AG20443 (cell line): ENCODE measurements around the gene TSC22D3.

Experiments used
- DNase-seq: peaks from one replicate; pipeline ENCODE4 v3.0.0; 2012; ENCODE audit warnings: low spot score, mixed read lengths

TSC22D3 gene

GRCh38 chrX:107760304-107761077, 15.1 kb downstream of the TSC22D3 start:
- DNase-seq, result no peak

DNA sequence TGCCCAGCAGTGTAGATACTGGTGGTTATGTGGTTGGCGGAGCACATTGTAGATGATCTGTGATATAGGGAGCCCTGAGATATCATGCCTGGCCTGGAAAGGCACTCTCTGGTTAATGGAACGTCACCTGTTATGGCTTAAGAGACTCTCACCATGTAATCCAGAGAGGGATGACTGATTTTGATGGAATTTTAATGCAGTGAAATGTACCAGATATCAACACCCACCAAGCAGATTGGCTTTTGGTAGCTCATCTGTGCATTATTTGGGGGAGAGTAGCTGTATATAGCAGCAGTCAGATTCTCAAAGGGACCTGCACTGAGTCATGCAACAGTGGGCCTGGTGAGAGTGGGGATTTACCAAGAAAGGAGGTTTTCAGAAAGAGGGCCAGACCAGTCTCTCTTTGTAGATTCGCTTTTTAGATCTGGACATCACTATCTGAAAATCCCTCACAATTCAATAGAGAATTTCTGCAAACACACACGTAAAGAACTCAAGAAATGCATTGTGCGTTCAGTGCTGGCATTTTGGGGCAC, 17.3 kb downstream of the TSC22D3 start:
- DNase-seq, result no peak

DNA sequence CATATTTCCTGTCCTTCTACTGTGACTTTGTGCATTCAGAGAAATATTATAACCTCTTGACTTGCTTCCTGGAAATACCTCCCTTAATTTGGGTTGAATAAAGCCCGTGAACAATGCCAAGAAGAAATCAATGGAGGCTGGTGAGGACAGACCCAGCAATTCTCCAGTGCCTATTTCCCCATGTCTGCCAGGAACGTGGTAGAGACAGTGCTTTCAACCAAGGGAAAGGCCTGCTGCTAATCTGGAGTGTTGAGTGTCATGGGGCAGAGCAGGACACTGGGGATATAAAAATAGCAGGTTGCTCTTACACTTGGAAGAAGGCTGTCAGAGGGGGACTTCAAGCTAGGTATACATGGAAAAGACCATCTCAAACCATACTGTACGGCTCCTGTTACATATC, 19.9 kb downstream of the TSC22D3 start:
- no peak for DNase-seq

DNA sequence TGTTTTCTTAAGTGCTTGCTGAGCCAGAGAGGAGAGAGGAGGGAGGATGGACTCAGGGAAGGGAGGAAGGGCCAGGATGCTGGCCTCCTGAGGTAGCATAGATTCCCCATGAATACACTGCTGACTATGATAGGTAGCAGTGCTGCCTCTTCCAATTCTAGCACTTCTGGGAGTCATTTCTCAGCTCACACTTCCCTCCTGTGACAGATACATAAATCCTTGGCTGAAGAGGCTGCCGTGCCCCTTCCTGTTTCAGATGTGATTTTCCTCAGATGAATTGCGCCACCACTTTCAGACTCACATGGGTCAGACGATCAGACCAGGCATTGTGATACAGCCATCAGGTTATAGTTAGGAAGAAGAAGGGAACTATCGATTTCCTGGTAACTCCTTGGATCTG, 22.4 kb downstream of the TSC22D3 start:
- no peak for DNase-seq

DNA sequence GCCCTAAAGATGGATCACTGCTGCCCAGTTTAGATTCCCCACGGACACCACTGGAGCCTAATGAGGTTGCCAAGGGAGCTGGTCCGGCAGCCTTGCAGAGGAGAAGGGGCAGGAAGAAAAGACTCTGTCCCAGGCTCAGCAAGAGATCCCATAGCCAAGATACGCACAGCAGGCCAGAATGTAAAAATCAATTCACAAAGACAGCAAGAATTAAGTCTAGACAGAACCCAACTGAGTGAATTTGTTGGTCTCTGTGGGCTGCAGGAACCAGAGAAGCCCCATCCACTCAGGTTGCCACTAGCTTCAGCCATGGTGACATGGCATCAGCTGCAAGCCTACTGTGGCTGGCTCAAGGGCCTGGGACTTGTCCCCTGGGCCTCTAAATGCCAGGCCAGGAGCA, 22.9 kb downstream of the TSC22D3 start:
- DNase-seq, result no peak

DNA sequence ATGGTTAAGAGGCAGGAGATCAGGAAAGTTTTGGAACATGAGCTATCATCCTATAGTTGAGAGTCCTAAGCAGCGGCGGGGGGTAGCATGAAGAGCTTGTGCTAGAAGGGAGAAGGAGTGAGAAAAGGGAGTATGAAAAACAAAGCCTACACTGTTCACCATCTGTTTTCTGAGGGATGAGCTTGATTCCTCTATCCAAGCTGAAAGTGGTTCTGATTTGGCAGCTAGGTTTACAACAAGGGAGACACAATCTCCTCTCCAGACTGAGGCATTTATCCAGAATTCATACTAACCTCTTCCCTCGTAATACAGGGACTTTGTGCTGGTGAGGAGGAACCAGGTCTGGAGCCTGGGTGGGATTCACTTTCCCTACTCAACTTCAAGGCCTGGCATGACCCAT, 23.5 kb downstream of the TSC22D3 start:
- no peak for DNase-seq

GRCh38 chrX:107750861-107751445, 24.6 kb downstream of the TSC22D3 start:
- DNase-seq, result no peak

GRCh38 chrX:107750263-107750662, 25.3 kb downstream of the TSC22D3 start:
- no peak for DNase-seq

- no peak for DNase-seq
These were observed 27.1 kb downstream of the TSC22D3 start for GRCh38 chrX:107748506-107748905.

GRCh38 chrX:107747596-107748161, 27.9 kb downstream of the TSC22D3 start:
- DNase-seq, result peak; percentile 66

GRCh38 chrX:107744868-107745267, 30.7 kb downstream of the TSC22D3 start:
- DNase-seq, result no peak

DNA sequence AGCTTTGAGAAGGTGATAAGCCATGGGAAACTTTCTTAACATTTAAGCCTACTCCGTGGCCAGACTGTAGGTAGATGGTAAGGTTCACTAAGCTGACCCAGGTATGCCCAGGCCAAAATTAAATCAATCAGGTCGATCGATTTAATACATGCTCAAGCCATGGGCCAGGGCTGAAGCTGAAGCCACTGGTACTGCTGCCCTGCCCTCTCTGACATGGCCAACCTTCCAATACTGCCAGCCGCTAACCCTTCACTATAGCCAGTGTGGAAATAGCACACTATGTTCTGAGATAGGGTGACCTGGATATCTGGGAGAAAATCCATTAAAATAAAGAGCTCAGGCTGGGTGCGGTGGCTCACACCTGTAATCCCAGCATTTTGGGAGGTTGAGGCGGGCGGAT, 31.6 kb downstream of the TSC22D3 start:
- no peak for DNase-seq

DNA sequence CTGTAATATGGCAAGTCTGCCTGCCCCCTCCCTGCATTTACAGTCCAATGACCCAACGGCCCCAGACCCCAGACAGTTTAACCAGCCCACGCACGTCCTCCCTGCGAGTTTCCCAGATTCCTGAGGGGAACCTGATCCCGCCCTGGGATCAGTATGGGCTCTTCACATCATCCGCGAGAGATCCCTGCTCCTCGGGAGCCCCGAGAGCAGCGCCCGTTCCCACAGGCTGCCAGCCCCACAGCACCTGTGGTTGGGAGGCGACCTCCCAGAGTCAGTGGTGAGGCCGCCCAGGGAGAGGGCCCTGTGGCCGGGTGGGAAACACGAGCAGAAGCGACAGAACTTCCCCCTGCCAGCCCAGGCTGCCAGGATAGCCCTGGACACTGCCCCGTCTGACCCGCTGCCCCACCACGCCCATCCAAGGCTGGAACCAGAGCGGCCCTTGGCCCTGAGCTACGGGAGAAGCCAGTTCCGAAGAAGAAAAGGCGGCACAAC, 32.8 kb downstream of the TSC22D3 start:
- no peak for DNase-seq

DNA sequence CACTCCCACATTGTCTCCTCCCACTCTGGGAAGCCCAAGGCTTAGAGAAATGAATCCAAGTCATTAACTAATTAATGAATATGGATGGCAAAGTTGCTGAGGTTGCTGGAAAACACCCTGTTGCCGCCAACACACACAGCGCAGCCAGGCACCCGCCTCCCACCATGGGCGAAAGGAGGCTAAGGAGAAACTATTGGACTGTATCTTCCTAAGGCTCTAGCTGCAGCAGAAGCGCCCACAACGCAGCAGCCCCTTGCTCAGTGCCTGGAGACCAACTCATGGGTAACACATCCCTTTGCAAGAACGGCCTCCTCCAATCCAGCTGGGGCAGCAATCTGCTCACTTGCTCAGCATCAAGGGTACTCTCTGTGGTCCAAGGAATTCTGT, 34.2 kb downstream of the TSC22D3 start:
- no peak for DNase-seq

- DNase-seq, result no peak
These were observed 36.0 kb downstream of the TSC22D3 start for GRCh38 chrX:107739541-107739940.

DNA sequence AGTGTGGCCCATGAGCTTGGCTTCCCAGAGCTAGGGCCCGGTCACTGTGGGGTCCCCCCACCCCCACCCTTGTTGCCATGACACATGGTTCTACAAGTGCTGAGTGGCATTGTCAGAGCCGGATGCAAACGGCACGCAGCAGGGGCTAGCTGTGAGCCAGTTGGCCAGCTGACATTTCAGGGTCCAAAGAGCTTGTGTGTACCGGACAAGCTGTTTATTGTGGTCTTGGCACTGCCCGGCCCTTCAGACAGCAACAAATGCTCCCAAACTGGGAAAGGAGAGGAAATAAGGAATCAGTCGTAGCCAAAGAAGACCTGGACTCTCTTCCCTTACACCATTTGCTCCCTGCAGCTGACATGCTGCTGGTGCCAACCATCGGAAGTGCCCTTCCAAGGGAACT, 36.8 kb downstream of the TSC22D3 start:
- DNase-seq, result no peak

- no peak for DNase-seq
These were observed 37.3 kb downstream of the TSC22D3 start for GRCh38 chrX:107738272-107738671.

DNA sequence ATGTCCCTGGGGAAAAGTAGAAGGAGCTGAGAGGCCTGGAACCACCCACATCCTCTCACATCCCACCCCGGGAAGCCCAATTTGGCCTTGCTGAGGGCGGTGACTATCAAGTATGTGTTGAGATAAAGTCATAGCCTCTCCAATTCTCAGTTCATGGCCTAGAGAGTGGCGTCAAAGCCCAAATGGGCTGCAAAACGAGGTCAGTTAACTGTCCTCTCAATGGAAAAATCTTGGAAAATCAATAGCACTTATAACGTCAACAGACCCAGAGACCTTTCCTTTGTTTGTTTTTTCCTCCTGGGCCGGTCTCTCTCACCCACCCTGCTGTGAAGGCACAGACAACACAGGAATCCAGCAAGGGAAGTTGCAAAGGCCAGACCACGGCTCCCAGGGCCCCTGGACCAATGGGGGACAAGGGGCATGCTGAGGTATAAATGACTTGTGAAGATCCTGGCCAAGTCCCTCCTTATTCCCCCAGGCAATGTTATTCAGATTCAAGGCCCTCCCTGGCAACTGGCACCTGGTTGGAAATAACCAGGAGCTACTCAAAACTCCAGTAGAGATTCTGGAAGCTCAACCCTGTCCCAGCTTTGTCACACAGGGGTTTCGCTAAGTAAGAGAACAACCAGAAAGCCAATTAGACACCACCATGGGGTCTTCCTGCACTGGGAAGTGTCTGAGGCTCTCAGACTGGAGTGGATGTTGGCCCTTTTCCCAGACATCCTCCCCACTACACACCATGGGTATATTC, 38.6 kb downstream of the TSC22D3 start:
- no peak for DNase-seq

GRCh38 chrX:107734646-107735045, 40.9 kb downstream of the TSC22D3 start:
- DNase-seq, result no peak

- no peak for DNase-seq
These were observed 41.9 kb downstream of the TSC22D3 start for GRCh38 chrX:107733686-107734085.

DNA sequence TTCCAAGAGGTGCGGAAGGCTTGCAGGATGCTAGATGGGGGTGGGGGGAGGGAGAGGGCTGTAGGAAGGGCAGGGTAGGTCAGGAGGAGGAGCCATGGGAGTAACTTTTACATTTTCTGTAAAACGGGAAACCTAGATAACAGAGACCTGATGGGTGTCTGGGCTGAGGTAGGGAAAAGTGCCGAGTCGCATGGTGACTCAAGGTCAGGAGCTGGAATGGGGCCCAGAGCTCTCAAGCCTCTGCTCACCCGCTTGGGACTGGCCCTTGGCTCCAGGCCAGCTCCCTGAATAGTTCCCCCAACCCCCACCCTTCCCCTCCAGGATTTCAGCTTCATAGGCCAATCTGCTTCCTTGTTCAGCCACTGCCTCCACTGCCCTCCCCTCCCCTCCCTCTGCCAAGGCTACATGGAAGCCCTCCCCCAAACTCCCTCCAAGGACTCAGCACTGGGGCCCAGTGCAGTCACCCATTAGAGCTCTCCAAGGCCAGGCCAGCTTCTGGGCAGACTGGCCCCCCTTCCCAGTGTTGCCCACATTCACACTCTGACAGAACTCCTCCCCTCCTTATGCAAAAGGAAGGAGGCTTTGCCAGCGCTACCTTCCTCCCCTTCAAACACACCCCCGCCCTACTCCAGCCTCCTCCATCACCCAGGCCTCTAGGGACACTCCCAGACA, 43.6 kb downstream of the TSC22D3 start:
- DNase-seq, result peak; percentile 18
